HG03103 (cell line): Measurements from ENCODE around the gene LIAS.
"Not testable (repeated sequence)": the region's sequence is repeated elsewhere in the genome, so short reads cannot be mapped to it uniquely, and the experiment has no call there.

ENCODE experiments used
- ATAC-seq: cut with Tn5 transposase; IDR thresholded peaks from one replicate; pipeline ENCODE4 v1.9.1; 2021; ENCODE audit warnings: low read depth; ENCODE audit not compliant: unreplicated experiment

Gene LIAS

GRCh38 chr4:39452860-39453587, 5.8 kb upstream of the LIAS start:
- no peak for ATAC-seq

- no peak for ATAC-seq
Measured at GRCh38 chr4:39453738-39454137, 5.1 kb upstream of the LIAS start.

GRCh38 chr4:39455486-39455885, 3.4 kb upstream of the LIAS start:
- no peak for ATAC-seq

GRCh38 chr4:39456946-39457763, 1.7 kb upstream of the LIAS start:
- ATAC-seq, result no peak

- not testable (repeated sequence) for ATAC-seq
Measured at GRCh38 chr4:39458161-39458504, 723 bp upstream of the LIAS start.

- ATAC-seq, result no peak
Measured at GRCh38 chr4:39464886-39465501, 6.1 kb downstream of the LIAS start.

- ATAC-seq, result no peak
Measured at GRCh38 chr4:39466747-39467146, 7.9 kb downstream of the LIAS start.

GRCh38 chr4:39467464-39467863, 8.6 kb downstream of the LIAS start:
- ATAC-seq, result no peak

GRCh38 chr4:39469429-39470077, 10.7 kb downstream of the LIAS start:
- ATAC-seq, result peak; percentile 63

- ATAC-seq, result no peak
Measured at GRCh38 chr4:39470402-39470801, 11.5 kb downstream of the LIAS start.

- ATAC-seq, result no peak
Measured at GRCh38 chr4:39472396-39472795, 13.5 kb downstream of the LIAS start.

GRCh38 chr4:39476187-39476895, 17.5 kb downstream of the LIAS start:
- no peak for ATAC-seq

GRCh38 chr4:39480251-39480650, 21.4 kb downstream of the LIAS start:
- ATAC-seq, result no peak

- ATAC-seq, result no peak
Measured at GRCh38 chr4:39480902-39481695, 22.2 kb downstream of the LIAS start.

GRCh38 chr4:39484582-39485272, 25.9 kb downstream of the LIAS start:
- ATAC-seq, result no peak

GRCh38 chr4:39486221-39486804, 27.5 kb downstream of the LIAS start:
- no peak for ATAC-seq

GRCh38 chr4:39490322-39490721, 31.5 kb downstream of the LIAS start:
- no peak for ATAC-seq

- ATAC-seq, result no peak
Measured at GRCh38 chr4:39494354-39494753, 35.5 kb downstream of the LIAS start.
